ENCODE data around the gene PTPRM.

PTPRM gene

DNA sequence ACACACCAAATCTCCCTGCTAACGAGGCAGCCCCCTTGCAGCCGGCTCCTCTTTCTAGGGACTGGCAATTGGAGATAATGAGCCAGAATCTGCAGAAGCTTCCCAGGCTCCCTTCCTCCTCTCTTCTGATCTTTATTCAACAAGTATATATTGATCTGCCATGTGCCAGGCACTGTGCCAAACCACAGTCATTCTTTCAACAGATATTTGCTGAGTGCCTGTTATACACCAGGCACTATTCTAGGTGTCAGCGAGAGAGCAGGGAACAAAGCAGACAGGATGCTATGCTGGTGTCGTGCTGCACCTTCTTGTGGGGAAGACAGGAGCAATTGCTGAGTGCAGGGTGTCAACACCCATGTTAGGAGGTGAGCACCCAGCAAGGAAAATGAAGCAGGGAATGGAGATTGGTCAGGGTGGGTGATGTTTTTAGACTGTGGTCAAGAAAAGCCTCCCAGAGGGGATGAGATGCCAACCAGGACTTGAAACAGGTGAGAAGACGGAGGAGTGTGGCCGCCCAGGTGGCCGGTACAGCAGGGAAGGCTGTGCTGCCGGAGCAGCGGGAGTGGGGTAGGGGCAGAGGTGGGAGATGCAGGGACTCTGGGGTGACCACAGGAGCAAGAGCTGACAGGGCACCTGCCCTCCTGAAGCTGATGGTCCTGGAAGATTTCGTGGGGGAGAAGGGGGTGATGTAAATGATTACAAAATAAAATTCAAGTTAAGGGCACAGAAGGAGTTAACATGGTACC, 734.5 kb downstream of the PTPRM start:
- DNase-seq, result no peak

DNA sequence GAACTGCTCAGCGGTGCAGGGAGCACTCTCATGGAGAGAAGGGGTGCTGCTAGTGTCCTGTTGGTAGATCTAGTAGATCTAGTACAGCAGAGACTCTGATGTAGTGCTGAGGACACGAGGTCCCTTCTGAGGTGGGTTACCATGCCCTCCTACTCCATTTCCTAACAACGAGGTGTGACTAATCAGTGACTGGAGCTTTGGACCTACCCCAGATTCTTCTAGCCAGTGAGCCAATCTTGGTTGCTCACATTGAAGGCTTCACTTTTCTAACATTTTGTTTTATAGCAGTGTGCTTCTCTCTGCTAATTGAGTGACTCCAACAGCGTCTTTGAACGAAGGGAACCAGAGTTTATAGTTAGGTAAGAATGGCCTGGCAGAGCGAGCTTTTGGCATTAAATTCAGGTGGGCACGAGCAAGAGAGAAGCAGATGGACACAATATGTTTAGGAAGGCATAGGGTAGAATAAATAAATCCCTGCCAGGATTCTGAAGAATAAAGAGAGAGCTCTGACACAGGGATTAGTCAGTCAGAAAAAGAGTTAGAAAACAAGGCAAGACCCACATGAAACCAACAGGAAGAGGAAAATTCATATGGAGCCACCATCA, 736.1 kb downstream of the PTPRM start:
- no peak for DNase-seq

DNA sequence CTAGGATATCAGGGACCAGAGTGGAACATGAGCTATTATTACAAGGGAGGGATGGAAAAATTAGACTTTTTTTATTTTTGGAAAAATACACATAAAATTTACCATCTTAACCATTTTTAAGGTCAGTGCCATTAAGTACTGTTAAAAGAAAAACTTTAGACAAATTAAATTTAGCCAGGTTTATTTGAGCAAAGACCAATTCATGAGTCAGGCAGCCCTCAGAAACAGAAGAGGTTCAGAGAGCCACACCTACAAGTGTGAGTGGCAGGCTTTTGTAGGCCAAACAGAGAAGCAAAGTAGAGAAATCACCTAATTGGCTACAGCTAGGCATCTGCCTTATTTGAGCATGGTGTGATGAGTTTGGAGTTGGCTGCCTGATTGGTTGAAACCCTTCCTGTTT, 740.8 kb downstream of the PTPRM start:
- DNase-seq, result no peak

DNA sequence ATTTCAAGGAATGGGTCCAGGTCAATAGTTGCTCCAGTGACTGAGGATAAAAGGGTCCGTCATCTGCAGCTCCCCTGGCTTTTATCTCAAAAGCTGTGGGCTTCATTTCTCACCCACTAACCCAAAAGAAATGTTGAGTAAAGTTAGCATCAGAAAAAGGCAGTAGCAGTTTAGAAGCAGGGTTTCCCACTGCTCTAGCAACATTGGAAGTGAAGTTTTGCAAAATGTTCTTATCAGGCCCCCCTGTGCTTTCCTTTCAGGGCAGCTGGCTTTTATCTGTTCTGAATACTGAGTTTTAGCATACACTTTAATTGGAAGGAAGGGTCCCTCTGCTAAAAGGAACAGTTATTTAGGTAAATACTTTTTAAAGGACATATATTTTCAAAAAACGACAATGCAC, 745.9 kb downstream of the PTPRM start:
- DNase-seq, result no peak

DNA sequence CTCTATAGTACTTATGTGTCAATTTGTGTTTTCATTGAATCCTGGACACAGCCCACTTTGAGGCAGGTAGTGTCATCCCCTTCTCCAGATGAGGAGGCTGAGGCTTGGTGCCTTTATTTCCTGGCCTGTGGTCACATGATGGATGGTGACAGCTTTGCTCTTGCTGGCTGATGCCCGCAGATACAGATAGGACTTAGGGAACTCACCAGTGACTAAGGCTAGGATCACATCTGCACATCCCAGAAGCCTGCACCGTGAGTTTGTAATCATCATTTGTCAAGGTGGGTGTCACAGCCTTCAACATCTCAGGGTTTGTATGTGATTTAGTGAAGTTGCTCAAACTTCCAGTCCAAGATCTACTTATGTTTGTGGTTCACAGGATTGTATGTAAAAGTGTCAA, 747.0 kb downstream of the PTPRM start:
- DNase-seq, result no peak

DNA sequence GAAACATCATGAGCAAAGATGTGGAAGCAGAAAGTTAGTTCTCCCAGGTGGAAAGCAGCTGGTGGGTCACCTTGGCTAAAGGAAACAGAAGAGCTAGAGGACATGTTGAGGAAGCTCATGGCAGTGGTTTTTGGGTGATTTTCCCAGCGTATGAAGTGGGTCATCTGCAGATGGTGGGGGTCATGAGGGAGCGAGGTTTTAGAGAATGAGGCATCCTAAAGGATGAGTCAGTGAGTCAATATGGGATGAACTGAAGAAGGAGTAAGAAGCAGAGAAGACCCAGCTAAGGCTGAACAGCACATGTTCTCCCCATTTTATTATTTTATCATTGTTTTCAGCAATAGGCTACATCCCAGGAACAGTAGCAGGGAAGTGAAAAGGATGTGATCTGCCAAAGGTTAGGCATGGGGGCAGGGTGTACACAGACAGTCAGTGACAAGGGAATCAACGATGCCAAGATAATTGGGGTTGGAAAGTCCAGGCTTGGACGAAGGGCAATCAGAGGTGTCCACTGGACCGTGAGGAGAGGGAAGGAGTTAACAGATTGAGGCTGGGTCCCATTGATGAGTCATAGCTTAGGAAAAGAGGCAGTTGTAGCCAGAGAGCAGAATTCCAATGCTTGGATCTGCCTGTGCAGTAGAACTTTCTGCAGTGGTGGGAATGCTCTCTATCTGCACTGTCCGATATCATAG, 752.8 kb downstream of the PTPRM start:
- no peak for DNase-seq

DNA sequence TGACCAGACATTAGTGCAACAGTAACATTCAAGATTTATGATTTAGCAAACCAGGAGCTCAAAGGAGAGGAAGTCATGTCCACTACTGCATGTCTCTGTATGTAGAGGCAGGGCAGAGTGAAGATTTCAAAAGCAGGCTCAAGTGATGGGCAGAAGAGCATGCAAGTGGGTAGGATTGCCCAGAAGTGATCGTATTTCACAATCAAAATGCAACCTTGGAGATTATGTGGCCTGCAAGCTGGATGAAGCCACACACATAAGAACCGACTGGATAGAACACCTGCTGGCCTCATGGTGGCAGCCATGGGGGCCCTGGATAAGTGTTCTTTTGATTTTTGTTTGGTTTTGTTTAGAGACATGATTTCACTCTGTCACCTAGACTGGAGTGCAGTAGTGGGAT, 755.4 kb downstream of the PTPRM start:
- DNase-seq, result no peak

DNA sequence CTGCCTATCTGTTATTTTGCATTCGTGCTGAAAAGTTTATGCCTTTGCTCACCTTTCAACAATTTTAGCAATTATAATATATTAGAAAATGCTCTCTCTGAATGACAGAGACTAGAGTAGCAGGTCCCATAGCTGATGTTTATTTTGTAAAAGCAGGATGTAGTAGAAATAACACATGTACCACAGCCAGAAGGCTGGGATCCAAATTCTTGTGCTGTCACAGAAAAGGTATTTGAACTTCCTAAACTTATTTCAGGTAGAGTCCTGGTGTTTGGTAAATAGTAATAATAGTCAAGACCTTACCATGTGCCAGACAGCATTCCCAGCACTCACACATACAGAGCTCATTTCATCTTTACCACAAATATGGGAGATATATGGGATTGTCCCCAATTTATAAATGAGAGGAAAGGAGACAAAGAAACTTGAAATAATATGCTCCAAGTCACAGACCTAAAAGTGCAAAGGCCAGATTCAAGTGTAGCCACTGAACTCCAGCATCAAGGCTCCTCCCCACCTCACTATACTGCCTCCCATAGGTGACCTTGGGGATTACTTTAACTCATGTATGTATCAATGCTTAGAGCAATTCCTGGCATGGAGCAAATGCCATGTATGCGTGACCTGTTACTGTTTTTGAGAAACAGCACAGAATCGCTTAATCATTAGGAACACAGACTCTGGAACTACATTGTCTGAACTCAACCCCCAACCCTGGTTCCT, 757.4 kb downstream of the PTPRM start:
- no peak for DNase-seq

DNA sequence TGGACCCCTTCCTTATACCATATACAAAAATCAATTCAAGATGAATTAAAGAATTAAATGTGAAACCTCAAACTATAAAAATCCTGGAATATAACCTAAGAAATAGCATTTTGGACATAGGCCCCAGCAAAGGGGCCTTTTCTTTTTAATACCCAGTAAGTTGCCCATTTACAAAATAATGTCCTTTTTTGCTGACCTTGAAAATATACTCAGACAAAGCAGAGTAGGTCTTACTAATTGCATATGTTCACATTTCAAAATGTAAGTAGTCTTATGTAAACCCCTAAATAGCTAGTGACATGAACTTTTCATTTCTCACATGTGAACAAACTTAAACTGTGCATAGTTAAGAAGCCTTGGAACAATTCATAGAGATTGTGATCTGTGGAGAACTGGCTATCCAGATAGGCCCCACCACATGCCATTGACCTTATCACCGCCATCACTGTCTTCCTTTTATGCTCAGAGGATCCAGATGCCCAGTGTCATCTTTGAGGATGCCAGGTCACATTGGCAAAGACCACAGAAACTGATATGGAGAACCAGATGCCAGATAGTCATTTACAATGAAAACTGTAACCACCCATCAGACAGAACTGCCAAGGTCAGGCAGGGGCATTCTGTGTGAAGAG, 759.8 kb downstream of the PTPRM start:
- DNase-seq, result no peak

DNA sequence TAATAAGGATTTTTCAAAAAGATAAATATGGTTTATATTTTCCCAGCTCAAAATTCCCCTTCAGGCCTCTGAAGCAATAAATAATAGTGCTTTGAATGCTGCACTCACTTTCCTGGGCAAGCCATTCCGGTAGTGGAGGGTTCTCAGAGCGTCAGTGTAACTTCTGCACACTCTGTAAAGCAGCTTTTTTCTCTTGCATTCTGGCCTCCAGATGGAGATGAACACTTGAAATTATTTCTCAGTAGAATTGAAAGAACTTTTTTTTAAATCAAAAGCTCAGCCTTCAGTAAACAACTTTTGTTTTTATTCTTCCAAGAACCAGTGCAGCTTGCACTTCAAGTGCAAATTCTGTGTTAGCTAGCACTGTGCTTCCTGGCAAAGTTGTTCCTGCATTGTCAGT, 761.0 kb downstream of the PTPRM start:
- no peak for DNase-seq

DNA sequence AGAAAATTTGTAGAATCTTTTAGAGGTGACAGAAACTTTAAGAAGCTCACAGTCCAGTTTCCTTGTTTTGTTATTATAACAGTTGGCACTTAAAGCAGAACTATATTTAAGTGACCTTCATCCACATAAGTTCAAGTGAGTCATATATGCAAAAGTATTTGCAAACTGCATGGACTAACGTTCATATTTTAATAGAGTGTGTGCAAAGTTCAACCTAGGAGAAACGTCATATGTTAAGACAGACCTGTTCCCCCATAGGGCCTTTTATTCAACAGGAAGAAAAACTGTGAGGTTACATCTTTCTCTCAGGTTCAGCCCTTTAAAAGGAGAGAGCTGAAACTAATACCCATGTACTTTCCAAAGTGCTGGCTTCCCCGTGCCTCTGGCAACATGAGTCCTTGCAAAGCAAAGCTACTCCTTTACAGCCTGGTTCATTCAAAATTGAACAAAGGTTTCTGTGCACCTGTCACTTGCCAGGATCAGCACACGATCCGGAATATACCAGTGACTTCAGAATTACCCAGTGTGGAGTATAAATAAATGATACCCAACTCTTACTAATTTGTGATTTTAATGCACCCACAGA, 762.2 kb downstream of the PTPRM start:
- DNase-seq, result no peak

DNA sequence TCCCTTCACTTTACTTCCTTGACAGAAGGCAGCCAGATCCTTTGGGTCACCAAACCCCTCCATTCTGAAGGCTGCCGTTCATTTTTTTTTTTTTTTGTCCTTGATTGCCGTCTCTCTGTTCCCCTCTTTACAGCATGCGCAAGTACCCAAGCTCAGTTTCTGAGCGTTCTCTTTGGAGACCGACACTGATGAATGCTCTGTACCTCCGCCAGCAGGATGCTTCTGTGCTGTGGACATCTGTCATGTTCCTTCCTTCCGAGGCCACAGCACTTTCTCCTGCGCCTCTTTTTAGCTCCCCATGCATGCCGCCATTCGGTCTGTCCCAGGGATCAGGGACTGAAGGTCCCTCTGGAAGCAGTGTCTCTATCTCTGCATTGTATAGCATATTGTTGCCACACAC, 763.5 kb downstream of the PTPRM start:
- no peak for DNase-seq

DNA sequence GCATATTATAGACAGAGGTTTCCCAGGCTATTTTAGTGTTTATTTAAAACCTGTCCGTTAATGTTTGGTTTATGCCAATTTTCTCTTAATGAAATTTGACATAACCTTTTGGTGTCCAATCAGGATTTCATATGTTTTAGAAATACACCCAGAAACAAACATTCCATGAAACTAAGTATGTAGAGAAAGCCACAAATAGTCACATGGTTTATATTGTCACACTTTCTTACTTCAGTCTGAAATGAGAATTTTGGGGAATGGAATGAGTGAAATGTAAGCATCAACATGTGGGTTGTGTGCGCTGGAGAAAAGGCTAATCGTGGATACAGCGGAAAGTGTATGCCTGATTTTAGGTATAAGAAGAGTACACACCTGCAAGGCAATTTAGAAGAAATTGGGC, 765.2 kb downstream of the PTPRM start:
- no peak for DNase-seq

DNA sequence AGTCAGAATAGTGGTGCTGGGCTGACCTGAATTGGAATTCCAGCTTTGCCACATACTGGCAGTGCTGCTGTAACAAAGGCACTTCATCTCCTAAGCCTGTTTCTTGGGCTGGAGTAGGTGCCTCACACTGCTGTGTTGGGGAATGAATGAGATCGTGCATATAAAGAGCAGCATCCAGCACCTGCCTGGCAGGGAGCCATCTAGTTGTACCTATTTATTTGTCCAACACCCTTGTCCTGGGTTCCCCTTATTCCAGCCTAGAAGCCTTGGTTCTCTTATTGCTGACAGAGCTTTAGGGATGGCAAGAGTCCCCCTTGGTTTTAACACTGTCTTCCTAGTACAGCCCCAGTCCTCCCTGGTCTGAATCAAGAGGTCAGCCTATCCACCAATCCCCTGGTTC, 766.8 kb downstream of the PTPRM start:
- no peak for DNase-seq

DNA sequence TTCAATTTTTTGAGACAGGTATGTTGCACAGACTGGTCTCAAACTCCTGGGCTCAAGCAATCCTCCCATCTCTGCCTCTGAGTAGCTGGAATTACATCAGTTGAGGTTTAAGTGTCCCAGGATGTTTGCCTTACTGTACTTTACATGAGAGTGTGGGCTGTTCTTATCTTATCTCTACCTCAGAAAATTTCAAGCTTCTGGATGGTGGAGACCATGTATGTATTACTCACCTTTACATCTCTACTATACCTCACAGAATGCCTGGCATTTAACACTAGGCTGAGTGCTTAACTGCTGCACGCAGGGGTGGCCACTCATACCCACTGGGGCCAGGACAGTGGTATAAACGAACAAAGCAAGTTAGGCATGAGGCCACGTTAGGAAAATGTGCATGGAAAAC, 770.1 kb downstream of the PTPRM start:
- no peak for DNase-seq

DNA sequence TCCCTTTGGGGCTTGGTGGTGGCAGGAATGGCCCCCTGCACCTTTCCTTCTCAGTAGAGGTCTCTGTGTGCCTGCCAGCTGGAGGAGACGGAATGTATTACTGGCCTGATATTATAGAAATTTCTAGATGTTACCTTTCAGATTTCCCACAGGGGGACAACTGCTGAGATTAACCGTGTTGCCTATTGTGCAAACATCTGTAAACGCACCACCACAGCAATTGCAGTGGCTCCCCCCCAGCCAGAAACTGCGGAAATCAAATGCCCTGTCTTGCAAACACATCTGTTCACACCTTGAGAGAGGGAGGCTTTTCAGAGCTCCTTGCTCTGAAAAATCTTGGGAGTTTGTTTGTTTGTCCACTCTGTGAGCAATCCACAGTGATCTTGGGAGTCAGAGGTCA, 772.1 kb downstream of the PTPRM start:
- DNase-seq, result no peak

DNA sequence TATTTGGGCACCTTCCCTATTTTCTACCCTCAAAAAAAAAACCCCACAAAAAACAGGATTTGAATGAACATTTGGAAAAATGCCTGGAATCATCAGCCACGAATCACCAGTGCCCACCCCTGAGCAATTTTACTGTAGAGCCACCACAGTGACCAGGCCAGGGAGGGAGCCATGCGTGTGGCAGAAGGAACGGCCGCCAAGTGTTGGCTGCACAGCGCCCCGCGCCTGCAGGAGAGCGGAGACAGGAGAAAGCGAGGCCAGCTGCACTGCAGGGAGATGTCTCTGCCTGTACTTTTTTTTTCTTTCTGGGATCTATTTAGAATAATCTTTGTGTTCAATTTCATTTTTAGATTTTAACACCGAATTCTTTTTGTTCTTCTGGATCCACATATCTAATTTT, 772.8 kb downstream of the PTPRM start:
- DNase-seq, result no peak

DNA sequence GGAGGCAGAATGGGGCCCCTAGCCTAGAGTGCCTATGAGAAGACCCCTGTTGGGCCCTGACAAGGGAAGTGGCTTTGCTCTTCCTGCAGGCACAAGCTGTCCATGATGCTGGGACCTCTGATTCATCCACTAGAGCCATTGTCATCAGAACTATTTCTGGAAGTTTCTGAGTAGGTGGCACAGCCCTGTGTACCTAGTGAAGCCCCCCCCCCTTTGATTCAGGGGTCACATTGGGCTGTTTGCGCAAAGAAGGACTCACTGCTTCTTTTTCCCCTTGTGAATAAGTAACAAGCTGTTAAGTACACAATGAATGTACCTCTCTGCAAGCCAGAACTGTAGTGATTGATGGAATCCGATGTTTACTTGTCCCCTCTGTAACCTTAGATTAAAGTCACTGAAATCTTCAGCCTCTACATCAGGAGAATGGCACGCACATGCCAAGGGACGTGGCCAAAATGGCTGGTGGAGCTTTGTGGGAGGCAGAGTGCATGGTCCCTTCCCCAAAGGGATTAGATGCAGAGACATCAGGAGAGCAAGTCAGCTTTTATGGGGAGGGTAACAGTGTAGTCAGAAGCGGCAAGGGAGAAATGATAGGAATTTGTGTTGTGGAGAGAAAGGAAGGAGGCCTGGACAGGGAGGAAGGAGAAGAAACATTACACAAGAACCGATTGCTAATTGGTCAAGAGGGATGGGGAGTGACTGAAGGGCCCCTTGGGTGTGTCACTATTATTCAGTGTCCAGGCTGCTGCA, 774.5 kb downstream of the PTPRM start:
- no peak for DNase-seq

DNA sequence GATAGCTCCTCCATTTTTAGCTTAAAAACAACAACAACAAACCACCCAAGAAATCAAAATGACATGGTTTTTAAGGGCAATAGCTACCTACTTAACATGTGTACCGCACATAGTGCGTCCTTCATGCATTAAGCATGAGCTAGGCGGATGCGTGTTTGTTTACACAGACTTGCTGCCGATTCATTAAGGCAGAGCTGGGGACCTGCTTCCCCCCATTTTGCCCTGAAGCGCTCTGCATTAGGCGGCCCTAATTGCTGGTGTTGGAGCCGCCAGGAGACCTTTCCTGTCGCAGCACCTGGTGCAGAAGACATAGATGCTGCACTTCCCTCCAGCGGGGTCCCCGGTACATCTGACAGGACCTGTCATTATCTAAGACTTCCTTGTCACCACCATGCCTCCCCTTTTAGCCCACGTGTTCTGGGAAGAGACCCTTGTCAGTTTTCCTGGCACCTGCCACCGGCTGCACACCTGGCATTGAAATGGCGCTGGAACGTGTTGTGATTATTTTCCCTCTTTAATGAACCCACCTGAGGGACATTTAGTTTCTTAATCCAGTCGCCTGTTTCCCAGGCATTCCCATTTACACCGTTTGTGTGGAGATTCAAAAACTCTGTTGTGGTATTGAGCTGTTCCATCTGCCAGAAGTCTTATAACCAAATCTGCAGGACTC, 781.1 kb downstream of the PTPRM start:
- no peak for DNase-seq

DNA sequence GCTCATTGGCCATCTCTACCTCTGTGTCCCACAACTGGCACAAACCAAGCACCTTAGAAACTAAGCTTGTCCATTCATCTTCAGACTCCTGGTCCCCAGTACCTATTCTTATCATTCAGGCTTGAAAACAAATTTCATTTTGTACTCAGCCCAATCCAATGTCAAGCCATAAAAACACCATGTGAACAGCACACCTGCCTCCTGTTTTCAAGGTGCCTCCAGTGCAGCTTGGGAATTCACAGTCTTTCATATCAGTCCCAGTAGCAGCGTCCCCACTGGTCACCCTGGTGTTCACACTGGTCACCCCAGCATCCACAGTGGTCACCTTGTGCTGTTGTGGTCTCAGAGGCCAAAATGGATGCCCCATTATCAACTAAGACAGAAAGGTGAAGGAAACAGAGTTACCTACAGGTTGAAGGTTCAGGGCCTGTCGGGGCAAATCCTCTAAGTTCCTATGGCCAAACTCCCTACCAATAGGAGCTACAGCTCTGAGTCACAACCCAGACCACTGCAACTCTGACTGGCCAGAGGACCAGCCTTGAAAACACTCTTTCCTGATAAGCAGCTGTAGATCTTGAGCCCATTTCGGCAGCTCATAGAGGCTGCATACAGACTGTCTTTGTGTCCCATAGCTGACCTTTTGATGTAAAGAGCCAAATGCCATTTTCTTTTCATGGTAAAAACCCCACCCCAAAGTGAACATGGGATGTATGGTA, 782.6 kb downstream of the PTPRM start:
- no peak for DNase-seq

DNA sequence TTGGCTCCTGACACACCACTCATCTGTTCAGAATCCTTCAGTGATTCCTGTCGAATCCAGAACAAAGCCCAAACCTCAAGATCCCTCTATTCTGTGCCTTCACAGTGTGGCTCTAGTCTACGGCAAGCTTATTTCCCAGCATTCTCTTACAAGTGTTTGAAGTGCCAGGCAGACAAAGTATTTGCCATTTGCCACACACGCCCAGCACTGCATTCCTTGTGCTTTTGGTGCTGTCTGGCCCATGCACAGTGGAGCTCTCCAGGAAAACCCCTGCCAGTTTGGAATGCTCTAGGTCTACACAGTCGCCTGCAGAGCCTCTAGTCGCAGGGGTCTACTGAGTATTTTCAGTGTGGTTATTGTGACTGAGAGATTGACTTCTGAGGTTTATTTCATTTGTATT, 783.5 kb downstream of the PTPRM start:
- DNase-seq, result no peak
